WTC11 (cell line): ENCODE data around the gene SPINT2.

Experiments used
- ETV6 ChIP-seq: sonication (generic); formaldehyde crosslinking; IDR thresholded peaks from 2 replicates; pipeline ENCODE4 v1.8.1; 2022; ENCODE audit warnings: mild to moderate bottlenecking, missing genetic modification reagents
- TEAD4 ChIP-seq: sonication (generic); formaldehyde crosslinking; IDR thresholded peaks from 2 replicates; pipeline ENCODE4 v1.8.0; 2022; ENCODE audit warnings: mild to moderate bottlenecking, missing genetic modification reagents
- ZNF232 ChIP-seq: sonication (generic); formaldehyde crosslinking; IDR thresholded peaks from 2 replicates; pipeline ENCODE4 v1.8.0; 2022; ENCODE audit warnings: mild to moderate bottlenecking, missing genetic modification reagents
- TF ChIP-seq, protein P1 (sequence below): sonication (generic); formaldehyde crosslinking; IDR thresholded peaks from 2 replicates; pipeline ENCODE4 v1.8.0; 2022; ENCODE audit warnings: mild to moderate bottlenecking, missing genetic modification reagents
- TF ChIP-seq, protein P2 (sequence below): fragments of 200-600 bp; IDR thresholded peaks from 2 replicates; pipeline ENCODE4 v1.8.0; 2022; ENCODE audit warnings: antibody characterized with exemption
- TF ChIP-seq, protein P3 (sequence below): sonication (generic); formaldehyde crosslinking; IDR thresholded peaks from 2 replicates; pipeline ENCODE4 v1.8.0; 2023; ENCODE audit warnings: missing genetic modification reagents, mild to moderate bottlenecking, borderline replicate concordance

DNA sequence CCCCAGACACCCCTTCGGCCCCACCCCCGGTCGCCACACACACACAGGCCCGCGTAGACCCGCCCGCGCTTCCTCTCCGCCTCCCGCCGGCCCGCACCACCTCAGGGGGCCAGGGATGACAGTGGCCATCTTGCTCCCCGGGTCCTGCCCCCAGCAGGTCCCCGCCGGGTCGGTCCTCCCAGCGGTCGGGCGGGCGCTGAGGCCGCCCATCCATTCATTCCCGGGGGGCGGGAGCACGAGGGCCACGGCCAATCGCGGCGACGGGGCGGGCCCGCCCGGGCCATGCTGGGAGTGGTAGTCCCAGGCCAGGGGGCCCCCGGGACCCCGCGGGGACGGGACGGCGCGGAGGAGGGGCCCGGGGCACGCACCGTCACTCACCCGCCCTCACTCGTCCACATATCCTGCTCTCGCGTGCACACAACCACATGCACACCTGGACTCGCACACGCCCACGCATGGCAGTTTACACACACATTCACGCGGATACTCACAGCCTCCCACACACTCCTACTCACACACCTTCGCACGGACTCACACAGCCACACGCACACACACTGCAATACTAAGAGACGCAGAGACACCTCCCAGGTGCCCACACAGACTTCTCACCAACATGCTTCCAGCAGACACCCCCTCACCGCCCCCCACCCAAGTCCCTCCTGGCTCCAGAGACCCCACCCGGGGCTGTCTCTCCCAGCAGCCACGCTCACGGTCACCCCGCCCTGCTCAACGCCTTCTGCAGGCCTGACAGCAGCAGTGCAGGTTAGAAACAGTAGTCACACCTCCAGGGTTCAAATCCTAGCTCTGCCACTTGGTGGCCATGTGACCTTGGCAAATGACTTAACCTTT lies 40.1 kb upstream of the SPINT2 start, which contains the start of gene DPF1:
- TF ChIP-seq, protein P1, sequence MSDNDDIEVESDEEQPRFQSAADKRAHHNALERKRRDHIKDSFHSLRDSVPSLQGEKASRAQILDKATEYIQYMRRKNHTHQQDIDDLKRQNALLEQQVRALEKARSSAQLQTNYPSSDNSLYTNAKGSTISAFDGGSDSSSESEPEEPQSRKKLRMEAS (CRISPR knock-in tag): peak; percentile 46; the same call in 1 of the 2 replicates
- TF ChIP-seq ETV6 (CRISPR knock-in tag) (no peak), TEAD4 (CRISPR knock-in tag) (no peak), ZNF232 (CRISPR knock-in tag) (no peak)
- TF ChIP-seq, protein P2, sequence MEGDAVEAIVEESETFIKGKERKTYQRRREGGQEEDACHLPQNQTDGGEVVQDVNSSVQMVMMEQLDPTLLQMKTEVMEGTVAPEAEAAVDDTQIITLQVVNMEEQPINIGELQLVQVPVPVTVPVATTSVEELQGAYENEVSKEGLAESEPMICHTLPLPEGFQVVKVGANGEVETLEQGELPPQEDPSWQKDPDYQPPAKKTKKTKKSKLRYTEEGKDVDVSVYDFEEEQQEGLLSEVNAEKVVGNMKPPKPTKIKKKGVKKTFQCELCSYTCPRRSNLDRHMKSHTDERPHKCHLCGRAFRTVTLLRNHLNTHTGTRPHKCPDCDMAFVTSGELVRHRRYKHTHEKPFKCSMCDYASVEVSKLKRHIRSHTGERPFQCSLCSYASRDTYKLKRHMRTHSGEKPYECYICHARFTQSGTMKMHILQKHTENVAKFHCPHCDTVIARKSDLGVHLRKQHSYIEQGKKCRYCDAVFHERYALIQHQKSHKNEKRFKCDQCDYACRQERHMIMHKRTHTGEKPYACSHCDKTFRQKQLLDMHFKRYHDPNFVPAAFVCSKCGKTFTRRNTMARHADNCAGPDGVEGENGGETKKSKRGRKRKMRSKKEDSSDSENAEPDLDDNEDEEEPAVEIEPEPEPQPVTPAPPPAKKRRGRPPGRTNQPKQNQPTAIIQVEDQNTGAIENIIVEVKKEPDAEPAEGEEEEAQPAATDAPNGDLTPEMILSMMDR: no peak
- TF ChIP-seq, protein P3, sequence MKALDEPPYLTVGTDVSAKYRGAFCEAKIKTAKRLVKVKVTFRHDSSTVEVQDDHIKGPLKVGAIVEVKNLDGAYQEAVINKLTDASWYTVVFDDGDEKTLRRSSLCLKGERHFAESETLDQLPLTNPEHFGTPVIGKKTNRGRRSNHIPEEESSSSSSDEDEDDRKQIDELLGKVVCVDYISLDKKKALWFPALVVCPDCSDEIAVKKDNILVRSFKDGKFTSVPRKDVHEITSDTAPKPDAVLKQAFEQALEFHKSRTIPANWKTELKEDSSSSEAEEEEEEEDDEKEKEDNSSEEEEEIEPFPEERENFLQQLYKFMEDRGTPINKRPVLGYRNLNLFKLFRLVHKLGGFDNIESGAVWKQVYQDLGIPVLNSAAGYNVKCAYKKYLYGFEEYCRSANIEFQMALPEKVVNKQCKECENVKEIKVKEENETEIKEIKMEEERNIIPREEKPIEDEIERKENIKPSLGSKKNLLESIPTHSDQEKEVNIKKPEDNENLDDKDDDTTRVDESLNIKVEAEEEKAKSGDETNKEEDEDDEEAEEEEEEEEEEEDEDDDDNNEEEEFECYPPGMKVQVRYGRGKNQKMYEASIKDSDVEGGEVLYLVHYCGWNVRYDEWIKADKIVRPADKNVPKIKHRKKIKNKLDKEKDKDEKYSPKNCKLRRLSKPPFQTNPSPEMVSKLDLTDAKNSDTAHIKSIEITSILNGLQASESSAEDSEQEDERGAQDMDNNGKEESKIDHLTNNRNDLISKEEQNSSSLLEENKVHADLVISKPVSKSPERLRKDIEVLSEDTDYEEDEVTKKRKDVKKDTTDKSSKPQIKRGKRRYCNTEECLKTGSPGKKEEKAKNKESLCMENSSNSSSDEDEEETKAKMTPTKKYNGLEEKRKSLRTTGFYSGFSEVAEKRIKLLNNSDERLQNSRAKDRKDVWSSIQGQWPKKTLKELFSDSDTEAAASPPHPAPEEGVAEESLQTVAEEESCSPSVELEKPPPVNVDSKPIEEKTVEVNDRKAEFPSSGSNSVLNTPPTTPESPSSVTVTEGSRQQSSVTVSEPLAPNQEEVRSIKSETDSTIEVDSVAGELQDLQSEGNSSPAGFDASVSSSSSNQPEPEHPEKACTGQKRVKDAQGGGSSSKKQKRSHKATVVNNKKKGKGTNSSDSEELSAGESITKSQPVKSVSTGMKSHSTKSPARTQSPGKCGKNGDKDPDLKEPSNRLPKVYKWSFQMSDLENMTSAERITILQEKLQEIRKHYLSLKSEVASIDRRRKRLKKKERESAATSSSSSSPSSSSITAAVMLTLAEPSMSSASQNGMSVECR (CRISPR knock-in tag): no peak
